H54 (cell line): ENCODE data around the gene PRKCA.

ENCODE experiments used
- DNase-seq: peaks from one replicate; pipeline ENCODE4 v3.0.0; 2011; ENCODE audit warnings: low spot score, mixed read lengths; ENCODE audit not compliant: insufficient read length
- FAIRE-seq: peaks from 3 replicates; lab custom pipeline; 2011; peaks lifted over from hg19 to GRCh38; lab: Jason Lieb, UNC
- POLR2A ChIP-seq: IDR thresholded peaks from 2 replicates; pipeline ENCODE4 v1.6.1; 2011; ENCODE audit warnings: low read depth, mild to moderate bottlenecking, low read length

The PRKCA gene

GRCh38 chr17:66637491-66637890, 335.1 kb downstream of the PRKCA start:
- no peak for TF ChIP-seq POLR2A
- DNase-seq = no peak
- no peak for FAIRE-seq

- no peak for TF ChIP-seq POLR2A
- DNase-seq = no peak
- FAIRE-seq = no peak
Measured at GRCh38 chr17:66638707-66639479, 336.5 kb downstream of the PRKCA start.

DNA sequence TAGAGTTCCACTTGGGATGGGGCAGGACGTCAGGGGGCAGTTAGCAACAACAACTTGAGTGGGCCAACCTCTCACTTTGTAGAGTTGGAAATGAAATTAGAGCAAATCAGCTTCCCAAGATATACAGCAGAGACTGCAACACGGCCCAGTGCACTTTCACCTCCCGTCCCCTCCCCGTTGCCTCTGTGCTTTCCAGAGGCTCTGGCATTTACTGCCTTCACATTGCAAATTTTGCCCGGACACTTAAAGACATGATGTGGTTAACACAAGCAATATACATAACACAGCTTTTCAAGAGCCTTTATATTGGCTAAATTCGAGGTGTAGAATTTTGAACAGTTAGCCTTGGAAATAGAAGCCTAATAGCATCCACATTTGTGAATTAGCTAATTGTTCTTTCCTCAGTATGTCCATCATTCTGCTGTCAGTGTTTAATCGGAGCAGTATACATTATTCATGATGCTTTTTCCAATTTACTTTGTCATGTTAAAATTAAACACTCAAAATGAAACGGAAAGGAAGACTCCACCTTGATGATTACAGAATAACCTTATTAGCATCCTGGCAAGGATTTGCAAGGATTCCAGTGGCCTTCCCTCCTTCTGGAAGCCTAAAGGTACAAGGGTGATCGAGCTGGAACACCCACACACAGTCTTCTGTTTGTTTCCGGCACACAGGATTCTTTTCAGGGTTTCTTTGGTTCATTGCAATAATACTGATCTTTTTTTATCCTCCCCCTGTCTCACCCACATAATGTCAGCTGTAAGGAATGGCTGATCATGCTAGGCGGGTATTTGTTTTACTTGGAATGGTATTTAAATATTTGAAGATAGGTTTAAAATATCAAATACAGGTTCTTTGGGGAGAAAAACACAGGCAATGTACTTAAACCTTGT, 341.6 kb downstream of the PRKCA start:
- TF ChIP-seq POLR2A = no peak
- FAIRE-seq = no peak
- DNase-seq = no peak

- DNase-seq (no peak), FAIRE-seq (no peak)
- no peak for TF ChIP-seq POLR2A
Measured at GRCh38 chr17:66645259-66645658, 342.8 kb downstream of the PRKCA start.

DNA sequence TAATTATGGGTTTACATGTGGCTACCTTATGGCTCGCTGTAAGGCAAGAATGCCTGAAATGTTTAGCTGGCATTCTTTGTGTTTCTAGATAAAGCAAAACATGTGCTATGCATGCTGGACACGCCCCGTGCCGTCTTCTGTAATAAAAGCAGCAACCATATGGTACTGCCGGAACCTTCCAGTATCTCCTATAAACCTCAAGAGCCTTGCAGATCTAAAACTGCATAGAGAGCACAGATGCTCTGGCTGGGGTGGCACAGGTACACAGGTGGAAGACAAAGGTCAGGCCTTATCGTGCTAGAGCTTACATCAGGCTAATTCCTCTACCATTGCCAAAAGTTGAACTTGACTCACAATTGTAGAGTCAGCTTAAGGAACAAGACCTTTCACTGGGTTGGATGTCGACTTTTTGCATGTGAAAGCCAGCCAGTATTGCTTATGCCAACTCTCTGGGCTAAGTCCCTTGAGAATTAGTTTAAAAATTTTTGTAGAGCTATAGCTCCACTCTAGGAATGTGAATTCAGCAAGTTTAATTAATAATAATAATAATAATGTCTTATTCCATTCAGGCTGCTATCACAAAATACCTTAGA, 345.1 kb downstream of the PRKCA start:
- TF ChIP-seq POLR2A = no peak
- no peak for FAIRE-seq
- no peak for DNase-seq

DNA sequence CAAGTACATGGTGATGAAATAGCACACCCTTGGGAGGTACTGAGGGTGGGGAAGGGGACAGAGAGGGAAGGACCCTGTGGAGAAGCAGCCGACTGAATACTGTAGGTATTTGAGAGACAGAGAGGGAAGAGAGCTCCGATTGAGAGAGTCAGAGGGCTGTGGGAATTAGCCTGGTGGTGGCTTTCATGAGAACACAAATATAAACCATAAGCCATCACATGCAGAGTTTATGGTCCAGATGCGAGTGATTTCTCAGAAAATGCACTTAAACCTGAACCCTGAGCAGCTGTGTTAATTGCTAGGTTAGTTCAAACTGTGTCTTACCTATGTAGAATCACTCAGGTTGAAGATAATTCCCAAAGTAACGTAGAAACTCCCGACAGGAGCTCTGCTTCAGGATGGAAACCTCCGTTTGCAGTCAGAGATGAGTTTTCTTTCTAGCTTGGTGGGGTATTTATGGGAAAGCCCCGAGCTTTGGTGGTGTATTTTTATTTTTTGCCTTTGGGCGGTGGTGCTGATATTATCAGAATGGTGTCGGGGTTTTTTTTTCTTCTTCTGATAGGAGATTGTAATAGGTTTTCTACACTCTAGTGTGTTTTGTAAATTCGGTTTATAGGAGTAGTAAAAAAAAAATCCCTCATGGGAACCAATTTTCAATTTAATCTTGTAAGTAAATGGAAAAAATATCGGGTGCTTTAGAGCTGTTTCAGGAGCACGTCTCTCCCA, 347.6 kb downstream of the PRKCA start:
- no peak for TF ChIP-seq POLR2A
- DNase-seq (no peak), FAIRE-seq (no peak)

DNA sequence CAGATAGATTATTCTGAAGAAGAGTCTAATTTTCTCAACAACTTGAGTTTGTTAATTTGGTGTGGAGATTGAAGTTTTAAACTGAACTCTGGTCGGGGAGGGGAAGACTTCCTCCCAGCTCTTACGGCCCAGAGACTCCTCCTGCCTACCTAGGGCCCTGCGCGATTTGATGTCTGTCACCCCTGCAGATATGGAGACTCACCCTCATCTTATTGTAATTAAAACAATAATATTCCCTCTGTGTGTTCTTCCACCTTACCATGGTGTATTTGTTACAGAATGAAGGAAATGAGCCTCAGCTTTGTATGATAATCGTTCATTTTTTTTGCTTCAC, 348.1 kb downstream of the PRKCA start:
- FAIRE-seq (no peak), DNase-seq (no peak)
- TF ChIP-seq POLR2A = no peak

- no peak for FAIRE-seq
- no peak for TF ChIP-seq POLR2A
- DNase-seq = no peak
Measured at GRCh38 chr17:66652840-66653507, 350.6 kb downstream of the PRKCA start.

GRCh38 chr17:66654106-66654740, 351.8 kb downstream of the PRKCA start:
- no peak for FAIRE-seq
- no peak for DNase-seq
- no peak for TF ChIP-seq POLR2A

- DNase-seq = no peak
- no peak for TF ChIP-seq POLR2A
- FAIRE-seq = no peak
Measured at GRCh38 chr17:66654764-66655163, 352.4 kb downstream of the PRKCA start.

- FAIRE-seq = no peak
- DNase-seq = no peak
- TF ChIP-seq POLR2A = no peak
Measured at GRCh38 chr17:66655461-66655860, 353.0 kb downstream of the PRKCA start.

GRCh38 chr17:66655861-66656260, 353.4 kb downstream of the PRKCA start:
- TF ChIP-seq POLR2A = no peak
- DNase-seq (no peak), FAIRE-seq (no peak)
